KMS-11 (cell line): ENCODE measurements around the gene C6orf47.

ENCODE experiments used
- H2AFZ ChIP-seq: fragments of 200-600 bp; sonication (generic); 2 replicates; pipeline ENCODE4 v1.6.1; 2016; ENCODE audit warnings: antibody characterized with exemption, mixed run types, low read depth
- H3K27ac ChIP-seq: fragments of 200-600 bp; sonication (generic); 2 replicates; pipeline ENCODE4 v1.6.1; 2016; ENCODE audit warnings: mild to moderate bottlenecking, mixed run types
- H3K27me3 ChIP-seq: fragments of 200-600 bp; sonication (generic); 2 replicates; pipeline ENCODE4 v1.6.1; 2017; ENCODE audit warnings: mild to moderate bottlenecking, low read depth, mixed run types, moderate library complexity; ENCODE audit not compliant: insufficient read depth
- H3K36me3 ChIP-seq: fragments of 200-600 bp; sonication (generic); 2 replicates; pipeline ENCODE4 v1.6.1; 2017; ENCODE audit warnings: mild to moderate bottlenecking, mixed run types; ENCODE audit not compliant: insufficient read depth
- H3K4me1 ChIP-seq: fragments of 200-600 bp; sonication (generic); 2 replicates; pipeline ENCODE4 v1.6.1; 2016; ENCODE audit warnings: mild to moderate bottlenecking, low read depth, mixed run types; ENCODE audit not compliant: poor library complexity, severe bottlenecking
- H3K4me2 ChIP-seq: fragments of 200-600 bp; sonication (generic); 2 replicates; pipeline ENCODE4 v1.7.0; 2016; ENCODE audit warnings: mild to moderate bottlenecking, mixed run types
- H3K4me3 ChIP-seq: fragments of 200-600 bp; sonication (generic); IDR thresholded peaks from 2 replicates; pipeline ENCODE4 v1.6.1; 2017; ENCODE audit warnings: low read depth, low read length, mixed read lengths; ENCODE audit not compliant: insufficient read depth
- H3K79me2 ChIP-seq: fragments of 200-600 bp; sonication (generic); 2 replicates; pipeline ENCODE4 v1.6.1; 2016; ENCODE audit warnings: low read depth, mixed run types; ENCODE audit not compliant: insufficient read depth
- H3K9ac ChIP-seq: fragments of 200-600 bp; sonication (generic); 2 replicates; pipeline ENCODE4 v1.6.1; 2016; ENCODE audit warnings: mild to moderate bottlenecking, mixed run types
- H4K20me1 ChIP-seq: fragments of 200-600 bp; sonication (generic); 2 replicates; pipeline ENCODE4 v1.6.1; 2016; ENCODE audit warnings: mild to moderate bottlenecking, mixed run types; ENCODE audit not compliant: insufficient read depth
- TF ChIP-seq, protein P1 (sequence below): fragments of 200-600 bp; sonication (generic); conservative IDR thresholded peaks from 2 replicates; pipeline ENCODE4 v1.6.1; 2017; ENCODE audit warnings: low read depth, mild to moderate bottlenecking, antibody characterized with exemption, low read length, moderate library complexity, mixed read lengths

Gene C6orf47

DNA sequence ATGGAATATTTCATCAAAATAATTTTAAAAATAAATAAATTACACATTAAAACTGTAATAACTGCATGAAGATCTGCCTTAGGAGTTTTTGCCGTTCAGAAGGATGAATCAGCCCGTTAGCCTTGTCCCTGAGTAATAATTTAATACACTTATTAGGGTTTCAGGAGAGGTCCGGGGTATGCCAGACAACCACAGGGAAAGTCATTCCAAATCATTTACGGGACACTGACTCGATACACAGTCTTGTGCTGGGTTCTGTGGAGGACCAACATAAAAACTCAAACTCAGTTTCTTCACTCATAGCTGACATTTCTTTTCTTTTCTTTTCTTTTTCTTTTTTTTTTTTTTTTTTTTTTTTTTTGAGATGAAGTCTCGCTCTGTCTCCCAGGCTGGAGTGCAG, 45.4 kb upstream of the C6orf47 start:
- Histone ChIP-seq H3K4me3 (no peak overlapping the region), H3K36me3 (no peaks in the 10 kb centered on the region), H2AFZ (no peak overlapping the region), H4K20me1 (no peaks in the 10 kb centered on the region), H3K9ac (no peak overlapping the region), H3K4me2 (no peak overlapping the region), H3K79me2 (0 out of 2 replicates have a peak, but pooled peaks cover 11% of the 10 kb centered on the region), H3K27ac (no peak overlapping the region), H3K4me1 (peaks cover 20% of the 10 kb centered on the region), H3K27me3 (0 out of 2 replicates have a peak, but pooled peaks cover 2% of the 10 kb centered on the region)
- TF ChIP-seq, protein P1, sequence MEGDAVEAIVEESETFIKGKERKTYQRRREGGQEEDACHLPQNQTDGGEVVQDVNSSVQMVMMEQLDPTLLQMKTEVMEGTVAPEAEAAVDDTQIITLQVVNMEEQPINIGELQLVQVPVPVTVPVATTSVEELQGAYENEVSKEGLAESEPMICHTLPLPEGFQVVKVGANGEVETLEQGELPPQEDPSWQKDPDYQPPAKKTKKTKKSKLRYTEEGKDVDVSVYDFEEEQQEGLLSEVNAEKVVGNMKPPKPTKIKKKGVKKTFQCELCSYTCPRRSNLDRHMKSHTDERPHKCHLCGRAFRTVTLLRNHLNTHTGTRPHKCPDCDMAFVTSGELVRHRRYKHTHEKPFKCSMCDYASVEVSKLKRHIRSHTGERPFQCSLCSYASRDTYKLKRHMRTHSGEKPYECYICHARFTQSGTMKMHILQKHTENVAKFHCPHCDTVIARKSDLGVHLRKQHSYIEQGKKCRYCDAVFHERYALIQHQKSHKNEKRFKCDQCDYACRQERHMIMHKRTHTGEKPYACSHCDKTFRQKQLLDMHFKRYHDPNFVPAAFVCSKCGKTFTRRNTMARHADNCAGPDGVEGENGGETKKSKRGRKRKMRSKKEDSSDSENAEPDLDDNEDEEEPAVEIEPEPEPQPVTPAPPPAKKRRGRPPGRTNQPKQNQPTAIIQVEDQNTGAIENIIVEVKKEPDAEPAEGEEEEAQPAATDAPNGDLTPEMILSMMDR: no peak

DNA sequence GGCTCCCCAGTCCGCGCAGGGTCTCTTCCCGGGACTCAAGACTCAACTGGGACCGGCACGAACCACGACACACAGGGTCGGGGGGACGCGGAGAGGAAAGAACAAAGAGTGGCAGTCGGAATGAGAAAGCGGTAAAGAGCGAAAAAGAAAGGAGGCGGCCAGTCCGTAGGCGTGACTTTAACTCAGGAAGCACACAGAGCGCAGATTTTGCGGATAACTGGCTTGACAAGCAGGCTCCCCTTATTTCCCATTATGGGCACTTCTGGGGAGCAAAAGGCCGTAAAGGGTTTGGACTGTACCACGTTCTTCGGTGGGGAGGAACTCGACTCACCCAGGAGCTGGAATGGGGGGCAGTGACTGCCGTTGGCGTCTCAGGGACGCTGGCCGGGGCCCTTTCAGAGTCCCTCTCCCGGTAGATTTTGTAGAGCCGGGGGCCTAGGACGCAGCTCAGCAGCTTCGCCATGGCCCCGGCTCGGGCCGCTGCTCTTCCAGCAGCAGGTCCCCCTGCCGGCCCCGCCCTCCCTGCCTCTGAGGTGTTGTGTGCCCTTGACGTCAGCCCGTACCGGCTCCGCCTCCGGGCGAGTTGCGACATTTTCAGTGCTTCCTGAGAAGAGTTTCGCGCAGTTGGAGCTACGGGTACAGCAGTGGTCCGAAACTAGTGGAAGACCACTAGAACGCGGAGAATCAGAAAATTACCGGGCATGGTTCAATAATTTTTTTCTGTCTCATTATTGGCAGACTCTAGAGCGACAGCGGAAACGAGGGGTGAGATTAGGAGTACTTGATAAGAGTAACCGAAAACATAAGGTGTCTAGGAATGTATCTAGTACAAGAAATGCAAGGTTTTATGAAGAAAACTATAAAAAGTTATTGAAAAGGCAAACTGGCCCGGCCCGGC, 42.5 kb upstream of the C6orf47 start, which contains the start of gene ABHD16A:
ABHD16A (minus strand) TSS at position 506 of the 898 bp plus-strand sequence; CDS start at position 463, 43 bp downstream.
- peak within 1 kb of the TSS; percentile 92 for H2AFZ ChIP-seq
- H3K27me3 ChIP-seq: 0 out of 2 replicates have a peak, but pooled peaks cover 2% of the 10 kb centered on the region
- H4K20me1 ChIP-seq: no peaks in the 10 kb centered on the region
- H3K9ac ChIP-seq: peak within 1 kb of the TSS; percentile 79
- H3K27ac ChIP-seq: peak within 1 kb of the TSS; percentile 62
- H3K79me2 ChIP-seq: 0 out of 2 replicates have a peak, but pooled peaks cover 11% of the 10 kb centered on the region
- H3K4me2 ChIP-seq: peak within 1 kb of the TSS; percentile 77
- H3K36me3 ChIP-seq: no peaks in the 10 kb centered on the region
- H3K4me1 ChIP-seq: peaks cover 18% of the 10 kb centered on the region
- TF ChIP-seq, protein P1: no peak
- H3K4me3 ChIP-seq: no peak within 1 kb of the TSS

- peak overlapping the region; percentile 79; the same call in 1 of the 2 replicates for H3K9ac ChIP-seq
- H3K27me3 ChIP-seq: 0 out of 2 replicates have a peak, but pooled peaks cover 2% of the 10 kb centered on the region
- peak overlapping the region; percentile 92 for H2AFZ ChIP-seq
- peak overlapping the region; percentile 77 for H3K4me2 ChIP-seq
- TF ChIP-seq, protein P1: no peak
- H4K20me1 ChIP-seq: no peaks in the 10 kb centered on the region
- H3K79me2 ChIP-seq: 0 out of 2 replicates have a peak, but pooled peaks cover 11% of the 10 kb centered on the region
- peaks cover 25% of the 10 kb centered on the region for H3K4me1 ChIP-seq
- peak overlapping the region; percentile 62 for H3K27ac ChIP-seq
- no peaks in the 10 kb centered on the region for H3K36me3 ChIP-seq
- H3K4me3 ChIP-seq: no peak overlapping the region
Measured at GRCh38 chr6:31702405-31702818, 41.8 kb upstream of the C6orf47 start.

- peak overlapping the region; percentile 77 for H3K4me2 ChIP-seq
- no peaks in the 10 kb centered on the region for H3K27me3 ChIP-seq
- H3K9ac ChIP-seq: peak overlapping the region; percentile 79; the same call in 1 of the 2 replicates
- H4K20me1 ChIP-seq: no peaks in the 10 kb centered on the region
- peak overlapping the region; percentile 62; the same call in 1 of the 2 replicates for H3K27ac ChIP-seq
- peaks cover 11% of the 10 kb centered on the region; the same call in 1 of the 2 replicates for H3K79me2 ChIP-seq
- TF ChIP-seq, protein P1: no peak
- no peaks in the 10 kb centered on the region for H3K36me3 ChIP-seq
- H3K4me3 ChIP-seq: no peak overlapping the region
- peaks cover 27% of the 10 kb centered on the region for H3K4me1 ChIP-seq
- peak overlapping the region; percentile 92; the same call in 1 of the 2 replicates for H2AFZ ChIP-seq
Measured at GRCh38 chr6:31701666-31702404, 41.3 kb upstream of the C6orf47 start.
